GM12891 (cell line): ENCODE results near the gene DNAJB8.

Experiments
- POLR2A ChIP-seq: IDR thresholded peaks from 2 replicates; pipeline ENCODE4 v1.6.1; 2011; ENCODE audit warnings: low read depth, low read length, control low read depth
- POLR2AphosphoS5 ChIP-seq: IDR thresholded peaks from 2 replicates; pipeline ENCODE4 v1.6.1; 2011; ENCODE audit warnings: low read depth, low read length, control low read depth

- TF ChIP-seq POLR2A (no peak), POLR2AphosphoS5 (no peak)
Measured at GRCh38 chr3:128453501-128454309, 13.0 kb downstream of the DNAJB8 start.
